Measurements from ENCODE around the gene PXDC1. TPM values are rescaled to one million over a fixed set of nuclear protein-coding genes. Genes with fewer than 3 reads are reported as not detected.
A peak's percentile ranks its signal among the peaks of the same experiment; 100 is the strongest.

PXDC1 gene
- total and polyA plus RNA-seq, 2 donors (not counting 3 experiments of a cell fraction or from before 2014, with no cell fraction given) = 60.9 to 121 TPM

GRCh38 chr6:3745566-3746118 lies 5.9 kb downstream of the PXDC1 start:
- peaks cover 3% of the 10 kb centered on the region for H4K20me1 ChIP-seq (replicated peaks; ENCODE audit: control insufficient read depth, extremely low read depth, insufficient read depth, low read length)
- TF ChIP-seq CTCF (IDR thresholded peaks at IDR 0.05; ENCODE audit: extremely low read depth in 1 of 2, insufficient read depth in 1 of 2, low read depth in 1 of 2, low read length in 2 of 2) (no peak), EZH2 (IDR thresholded peaks at IDR 0.05; ENCODE audit: borderline replicate concordance, low read depth, low read length, severe bottlenecking) (no peak), POLR2A (IDR thresholded peaks at IDR 0.05; ENCODE audit: low read depth, low read length) (no peak), FOS (IDR thresholded peaks at IDR 0.05; ENCODE audit: borderline replicate concordance, insufficient read depth, low read length) (no peak), JUN (IDR thresholded peaks at IDR 0.05; ENCODE audit: borderline replicate concordance, insufficient read depth, insufficient read length, low read depth) (no peak), MYC (IDR thresholded peaks at IDR 0.05; ENCODE audit: low read depth, low read length) (no peak), GATA2 (IDR thresholded peaks at IDR 0.05; ENCODE audit: insufficient read depth, insufficient read length, low read depth, low read length) (no peak)
- H2AFZ ChIP-seq (ENCODE audit: low read depth, low read length) = no peak overlapping the region
- H3K9me3 ChIP-seq (replicated peaks; ENCODE audit: control insufficient read depth, insufficient read depth, low read length) = no peaks in the 10 kb centered on the region
- peaks cover 3 to 24% of the 10 kb centered on the region in 2 experiments for H3K36me3 ChIP-seq (ENCODE audit: control insufficient read depth in 2 of 2, extremely low read depth in 1 of 2, insufficient read depth in 2 of 2, low read length in 2 of 2)
- H3K27me3 ChIP-seq (ENCODE audit: control insufficient read depth in 2 of 2, insufficient read depth in 2 of 2, low read length in 2 of 2) = no peaks in the 10 kb centered on the region
- dilution Hi-C loops (cut with MboI; ENCODE audit: extremely low pct_ligation_motif_present, low sequenced_read_pairs) = no loop called here
- ChIA-PET POLR2A (interaction anchor here (0.9 to 2.1 kb wide), 4 partner anchors 50 to 245 kb away, joined by 3 to 9 read pairs (median 3); no protein-coding TSS in a partner anchor), CTCF (interaction anchor here (1.3 to 5.8 kb wide), 7 partner anchors 63 to 244 kb away, joined by 3 to 53 read pairs (median 10); partner anchors contain the start of gene FAM50B)
- FAIRE-seq (no peak), DNase-seq (ENCODE audit: low read depth, low spot score) (no peak)
- intact Hi-C loops (cut with micrococcal nuclease) = loop anchor here (10.0 kb wide), 1 partner anchor 389 kb away; the partner anchor contains the start of gene ECI2
- no peak overlapping the region for H3K9ac ChIP-seq (replicated peaks; ENCODE audit: extremely low read depth, insufficient read depth, low read length)
- peaks cover 100% of the 10 kb centered on the region for H3K79me2 ChIP-seq (ENCODE audit: control insufficient read depth, insufficient read depth, low read length)
- no peak overlapping the region for H3K4me3 ChIP-seq (replicated peaks in 1 of 3; ENCODE audit: insufficient read depth in 1 of 3, low read depth in 1 of 3, low read length in 3 of 3)
- no TSS peak for BruUV-seq (replicated peaks)
- H3K9me1 ChIP-seq (replicated peaks; ENCODE audit: control insufficient read depth, extremely low read depth, insufficient read depth, low read length) = no peaks in the 10 kb centered on the region
- peak overlapping the region; percentile 2 for H3K27ac ChIP-seq (ENCODE audit: insufficient read depth, low read depth, low read length)
- H3K4me2 ChIP-seq (ENCODE audit: insufficient read depth, low read length) = no peak overlapping the region
- peaks cover 84% of the 10 kb centered on the region for H3K4me1 ChIP-seq (ENCODE audit: control insufficient read depth, extremely low read depth, insufficient read depth, low read length)

Measured in endothelial cell of umbilical vein (primary cell).